GM21381 (cell line): ENCODE data around the gene SPAG7.
A peak's percentile ranks its signal among the peaks of the same experiment; 100 is the strongest.

ENCODE experiments used
- ATAC-seq: cut with Tn5 transposase; IDR thresholded peaks from one replicate; pipeline ENCODE4 v1.9.1; 2021; ENCODE audit warnings: mild to moderate bottlenecking, moderate library complexity; ENCODE audit not compliant: unreplicated experiment

Gene SPAG7

DNA sequence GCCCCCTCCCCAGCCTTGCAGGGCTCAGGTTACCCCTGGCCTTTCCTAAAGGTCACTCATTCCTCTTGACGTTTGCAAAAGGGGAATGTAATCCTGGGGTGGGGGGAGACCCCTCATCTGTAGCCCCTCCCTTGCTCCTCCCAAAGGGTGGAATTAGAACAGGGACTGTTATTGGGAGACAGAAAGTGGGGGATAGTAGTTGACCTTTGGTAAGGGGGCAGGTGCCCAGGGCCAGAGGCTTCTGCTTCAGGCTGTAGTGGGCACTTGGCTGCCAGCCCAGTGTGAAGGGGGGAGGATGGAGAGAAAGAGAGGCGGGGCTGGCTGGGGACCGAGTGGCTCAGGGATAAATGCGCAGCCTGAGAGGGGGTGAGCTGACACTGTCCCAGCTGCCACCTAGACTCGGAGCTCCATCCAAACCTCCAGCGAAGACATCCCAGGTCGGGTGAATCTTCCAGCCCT, 16.8 kb downstream of the SPAG7 start, which contains the start of gene ENO3:
ENO3 (plus strand) TSS at position 374 of the 459 bp plus-strand sequence. CDS start 711 bp downstream, outside the sequence.
- ATAC-seq, result no peak

DNA sequence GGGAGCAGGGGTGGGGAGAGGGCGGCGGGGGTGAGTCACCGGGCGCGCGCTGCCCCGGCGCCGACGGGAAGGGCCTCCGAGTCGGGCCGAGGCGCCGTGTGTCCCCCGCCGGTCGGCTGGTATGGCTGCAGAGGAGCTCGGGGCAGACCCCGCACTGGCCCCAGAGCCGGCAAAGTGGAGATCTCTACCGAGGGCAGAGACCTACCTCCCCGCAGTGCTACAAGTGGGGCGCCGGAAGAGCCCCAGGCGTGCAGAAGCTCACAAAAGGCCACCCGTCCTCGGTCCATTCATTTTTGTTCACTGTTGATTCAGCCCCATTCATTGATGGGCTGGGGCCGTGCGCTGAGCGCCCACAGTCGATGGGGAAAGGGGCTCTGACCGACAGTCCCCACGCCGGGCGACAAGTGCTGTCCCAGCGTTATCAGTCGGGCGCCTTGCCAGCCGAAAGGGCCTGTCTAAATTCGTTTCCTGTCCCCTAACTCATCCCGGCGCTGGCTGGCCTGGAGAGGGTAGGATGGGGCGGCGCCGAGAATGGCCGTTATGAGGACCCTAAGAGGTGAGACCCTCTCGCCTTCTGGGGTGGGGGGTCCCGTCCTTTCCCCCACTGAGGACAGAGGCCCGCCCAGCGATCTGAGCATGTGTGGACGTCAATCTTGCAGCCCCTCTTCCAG, 17.4 kb downstream of the SPAG7 start:
- no peak for ATAC-seq

DNA sequence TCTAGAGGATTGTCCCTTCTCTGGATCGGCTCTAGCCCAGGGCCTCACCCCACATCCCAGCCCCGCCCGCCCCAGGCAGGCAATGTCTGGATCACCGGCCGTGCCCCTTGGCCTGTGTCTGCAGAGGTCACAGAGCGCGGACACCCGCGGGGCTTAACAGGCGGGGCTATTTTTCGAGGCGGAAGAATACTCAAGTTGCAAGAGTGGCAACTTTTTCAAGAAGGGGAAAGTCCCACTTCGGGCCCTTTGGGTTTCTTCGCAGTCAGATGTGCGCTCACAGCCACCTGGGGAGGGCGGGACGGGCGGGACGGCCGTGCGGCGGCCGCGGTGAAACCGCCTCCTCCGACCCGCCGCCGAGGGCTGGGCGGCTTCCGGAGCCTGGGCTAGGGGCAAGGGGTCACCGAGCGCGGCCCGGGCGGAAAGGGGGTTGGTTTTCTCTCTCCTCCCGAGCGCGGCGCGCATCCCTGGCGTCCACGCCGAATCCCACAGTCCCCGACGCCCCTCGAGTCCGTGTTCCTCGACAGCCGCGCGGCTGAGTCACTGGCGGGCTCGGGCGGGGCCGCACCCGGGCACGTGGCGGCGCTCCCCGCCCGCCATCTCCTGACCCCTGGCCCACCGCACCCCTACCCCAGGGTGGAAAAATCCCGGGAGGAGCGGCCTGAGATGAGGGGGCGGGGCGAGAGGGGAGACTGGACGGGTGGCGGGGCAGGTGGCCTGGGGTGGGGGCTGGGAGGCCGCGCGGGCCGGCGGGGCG, 18.1 kb downstream of the SPAG7 start:
- ATAC-seq, result peak; percentile 28

DNA sequence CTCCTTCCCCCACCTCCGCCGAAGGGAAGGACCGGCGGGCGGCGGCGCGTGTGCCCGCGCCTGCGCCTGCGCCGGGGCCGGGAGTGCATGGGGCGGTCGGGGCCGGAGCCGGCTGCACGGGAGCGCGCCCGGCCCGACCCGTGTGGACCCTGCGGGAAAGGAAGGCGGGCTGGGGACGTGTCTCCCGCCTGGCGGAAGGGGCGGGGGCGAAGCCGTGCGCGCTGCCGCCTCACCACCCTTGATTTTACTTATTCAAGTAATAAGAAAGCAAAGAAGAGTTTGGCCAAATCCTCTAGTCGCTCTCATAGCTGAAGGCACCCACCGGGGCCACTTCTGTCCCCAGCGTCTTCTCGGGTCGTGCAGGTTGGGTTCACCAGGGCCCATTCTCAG, 18.7 kb downstream of the SPAG7 start:
- peak; percentile 36 for ATAC-seq

DNA sequence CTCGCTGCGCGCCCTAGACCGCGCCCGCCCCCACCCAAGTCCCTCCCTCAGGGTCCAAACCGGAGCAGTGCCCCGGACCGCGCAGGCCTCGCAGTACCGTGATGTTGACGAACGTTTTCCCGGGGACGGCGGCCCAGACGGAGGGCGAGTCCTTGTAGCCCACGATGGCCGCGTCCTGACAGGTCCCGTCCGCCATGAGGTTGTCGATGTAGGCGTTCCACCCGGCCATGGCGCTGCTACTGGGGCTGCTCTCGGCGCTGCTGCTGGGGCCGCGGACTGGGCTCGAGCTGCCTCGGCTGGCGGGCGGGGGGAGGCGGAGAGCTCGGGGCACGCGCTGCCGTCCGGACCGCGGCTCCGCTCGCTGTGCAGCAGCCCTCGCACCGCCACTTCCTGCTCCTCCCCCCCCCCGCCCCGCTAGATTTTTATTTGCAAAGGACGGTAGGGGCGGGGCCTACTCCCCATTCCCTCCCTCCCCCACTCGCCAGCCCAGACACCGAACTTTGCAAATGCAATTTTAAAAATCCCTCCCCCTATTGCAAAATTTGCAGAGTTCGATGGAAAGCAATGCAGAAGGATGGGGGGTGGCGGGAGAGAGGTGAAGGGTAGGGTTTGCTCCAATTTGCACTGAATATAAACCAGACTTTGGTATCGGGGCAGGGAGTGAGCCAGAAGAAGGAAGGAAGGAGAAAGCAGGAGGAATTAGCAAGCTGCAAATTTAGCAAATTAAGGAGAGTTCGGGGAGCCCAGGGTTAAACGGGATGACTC, 19.3 kb downstream of the SPAG7 start, which contains the start of gene PFN1:
PFN1 (minus strand) TSS at position 365 of the 765 bp plus-strand sequence; CDS start at position 229, 136 bp downstream.
- ATAC-seq, result peak; percentile 17

DNA sequence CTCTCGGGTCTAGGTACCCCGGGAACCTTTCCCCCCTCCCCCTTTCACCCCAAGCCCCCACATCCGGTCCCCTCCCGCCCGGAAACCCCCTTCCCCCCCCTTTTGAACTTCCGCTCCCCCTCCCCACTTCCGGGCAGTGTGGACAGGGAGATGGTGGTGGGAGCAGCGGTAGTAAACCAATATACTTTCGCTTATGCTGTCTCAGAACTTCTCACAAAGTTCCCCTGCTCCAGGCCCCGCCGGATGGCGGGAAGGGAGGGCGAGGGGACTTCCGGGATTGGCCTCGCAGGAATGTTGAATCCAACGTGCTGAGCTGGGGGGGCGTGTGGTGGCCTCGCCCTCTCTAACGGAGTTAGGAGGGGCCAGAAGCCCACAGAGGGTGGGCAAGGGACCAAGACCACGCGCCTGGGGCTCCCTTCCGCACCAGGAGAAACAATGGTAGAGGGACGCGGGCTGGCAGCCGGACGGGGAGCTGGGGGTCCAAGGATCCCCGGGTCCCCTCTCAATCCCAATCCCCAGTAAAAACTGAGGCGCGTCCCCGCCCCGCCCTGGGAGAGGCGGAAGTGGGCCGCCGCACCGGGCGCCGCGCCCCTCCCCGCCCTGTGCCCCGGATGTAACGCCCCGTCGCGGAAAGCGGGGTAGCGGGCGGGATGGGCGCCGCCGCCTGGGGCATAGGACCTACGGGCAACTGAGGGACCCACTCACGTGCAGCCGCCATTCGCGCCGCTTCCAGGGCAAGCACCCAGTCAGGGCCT, 20.0 kb downstream of the SPAG7 start:
- ATAC-seq, result peak; percentile 7

DNA sequence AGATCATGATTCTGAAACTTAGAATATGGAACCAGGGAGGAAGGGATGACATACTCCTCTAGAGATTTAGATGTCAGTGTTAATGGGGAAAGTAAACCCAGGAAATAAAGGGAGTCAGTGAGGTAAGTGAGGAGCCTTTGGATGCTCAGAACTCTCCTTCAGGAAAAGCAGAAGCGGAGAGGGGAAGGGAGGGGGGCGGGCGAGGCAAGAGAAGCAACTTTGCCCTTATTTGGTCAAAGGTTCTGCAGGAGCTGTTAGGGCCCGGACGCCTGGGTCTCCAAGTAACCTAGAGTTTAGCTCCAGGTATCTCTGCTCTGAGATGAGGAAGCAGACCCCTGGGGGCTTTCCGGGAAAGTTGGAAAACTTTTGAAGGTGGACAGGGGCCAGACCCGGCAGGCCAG, 20.6 kb downstream of the SPAG7 start:
- ATAC-seq, result no peak

DNA sequence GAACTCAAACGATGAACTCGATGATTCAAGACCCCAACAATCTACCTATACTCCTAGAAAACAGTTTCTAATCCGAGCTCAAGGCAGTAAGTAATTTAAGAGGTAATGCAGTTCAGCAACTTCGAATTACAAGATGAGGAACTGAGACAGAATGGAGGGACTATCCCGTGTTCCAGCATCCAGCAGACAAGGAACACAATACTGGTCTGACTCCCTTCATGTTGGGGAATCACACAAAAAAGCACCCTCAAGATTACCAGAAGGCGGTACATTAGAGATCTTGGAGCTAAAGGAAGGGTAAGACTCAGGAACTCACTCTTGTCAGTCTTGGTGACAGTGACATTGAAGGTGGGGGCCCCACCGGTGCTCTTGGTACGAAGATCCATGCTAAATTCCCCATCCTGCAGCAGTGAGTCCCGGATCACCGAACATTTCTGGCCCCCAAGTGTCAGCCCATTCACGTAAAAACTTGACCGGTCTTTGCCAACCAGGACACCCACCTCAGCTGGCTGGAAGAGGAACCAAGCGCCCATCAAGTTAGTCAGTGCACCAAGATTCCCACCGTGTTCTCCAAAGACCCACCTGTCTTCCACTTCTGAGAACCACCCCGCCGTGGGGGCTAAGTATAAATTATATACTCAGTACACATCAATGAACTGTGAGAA, 21.2 kb downstream of the SPAG7 start:
- ATAC-seq, result no peak

DNA sequence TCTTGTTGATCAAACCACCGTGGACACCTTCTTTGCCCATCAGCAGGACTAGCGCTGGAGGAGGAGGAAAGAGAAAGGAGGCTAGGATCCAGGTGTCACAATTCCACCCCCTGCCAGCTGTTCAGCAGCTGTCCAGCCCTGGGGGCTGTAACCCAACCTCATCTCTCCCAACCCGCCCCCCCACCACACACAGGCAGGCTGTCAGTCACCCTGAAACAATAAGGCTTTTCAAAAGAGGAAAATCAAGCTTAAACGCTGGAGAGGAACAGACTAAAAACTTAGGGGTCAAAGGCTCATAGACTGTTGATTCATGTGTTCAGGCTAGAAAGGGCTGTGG, 21.7 kb downstream of the SPAG7 start:
- no peak for ATAC-seq

DNA sequence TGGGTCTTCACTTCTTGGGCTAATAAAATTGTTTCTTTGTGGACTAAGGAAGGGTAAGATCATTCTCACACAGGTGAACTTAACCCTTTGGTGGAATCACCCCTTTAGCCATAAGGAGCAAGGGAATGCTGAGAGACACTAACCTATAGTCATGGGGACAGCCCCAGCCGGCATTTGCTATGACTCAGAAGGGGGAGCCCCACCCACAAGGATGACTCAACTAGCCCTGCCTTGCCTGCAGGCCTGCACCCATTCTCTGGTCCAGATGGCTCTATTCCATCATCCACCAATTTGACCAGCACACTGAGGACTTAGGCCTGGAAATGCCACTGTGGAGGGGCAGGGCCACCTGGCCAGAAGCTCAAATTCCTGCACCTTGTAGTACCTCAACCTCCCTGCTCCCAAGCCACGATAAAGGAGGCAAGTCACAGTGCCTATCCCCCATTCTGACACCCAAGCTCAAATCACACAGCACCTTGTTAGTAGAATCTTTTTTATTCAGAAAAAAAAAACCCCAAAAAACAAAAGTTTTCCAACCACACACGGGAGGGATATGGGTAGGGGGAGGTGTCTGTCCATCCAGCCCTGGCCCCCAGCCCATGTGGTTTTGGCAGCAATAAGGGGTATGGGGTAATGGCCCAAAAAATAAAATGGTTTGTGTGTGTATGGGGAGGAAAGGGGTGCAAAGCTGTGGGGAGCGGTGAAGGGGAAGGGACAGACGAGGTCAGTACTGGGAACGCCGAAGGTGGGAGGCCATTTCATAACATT, 22.3 kb downstream of the SPAG7 start:
- ATAC-seq, result no peak

DNA sequence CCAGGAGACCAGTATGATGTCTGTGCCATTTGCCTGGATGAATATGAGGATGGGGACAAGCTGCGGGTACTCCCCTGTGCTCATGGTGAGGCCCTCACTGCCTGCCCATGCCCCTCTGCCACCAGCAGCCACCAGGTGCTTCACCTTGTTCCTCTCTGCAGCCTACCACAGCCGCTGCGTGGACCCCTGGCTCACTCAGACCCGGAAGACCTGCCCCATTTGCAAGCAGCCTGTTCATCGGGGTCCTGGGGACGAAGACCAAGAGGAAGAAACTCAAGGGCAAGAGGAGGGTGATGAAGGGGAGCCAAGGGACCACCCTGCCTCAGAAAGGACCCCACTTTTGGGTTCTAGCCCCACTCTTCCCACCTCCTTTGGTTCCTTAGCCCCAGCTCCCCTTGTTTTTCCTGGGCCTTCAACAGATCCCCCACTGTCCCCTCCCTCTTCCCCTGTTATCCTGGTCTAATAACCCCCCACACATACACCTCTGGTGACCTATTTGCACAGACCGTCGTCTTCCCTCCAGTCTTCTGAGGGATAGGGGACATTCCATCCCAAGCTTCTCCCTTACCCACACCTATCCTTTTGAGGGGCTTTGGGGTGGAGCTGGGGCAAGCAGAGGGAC, 23.0 kb downstream of the SPAG7 start:
- no peak for ATAC-seq

DNA sequence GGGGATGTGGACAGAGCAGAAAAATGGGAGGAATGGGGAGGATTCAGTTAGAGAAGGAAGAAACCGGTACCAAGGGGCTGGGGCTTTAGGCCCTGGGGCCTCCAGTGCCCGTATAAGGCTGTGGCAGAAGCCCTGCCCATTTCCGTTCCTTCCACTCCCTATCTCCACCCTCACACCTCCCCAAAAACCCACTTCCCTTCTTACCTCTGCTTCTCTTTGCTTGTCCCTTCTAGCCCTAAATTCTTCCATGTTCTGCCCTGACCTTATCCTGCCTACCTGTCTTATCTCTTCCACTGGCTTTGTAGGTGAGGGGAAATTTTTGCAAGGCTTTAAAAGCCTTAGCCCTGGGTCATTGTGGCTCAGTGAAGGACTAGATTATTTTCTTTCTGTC, 23.5 kb downstream of the SPAG7 start:
- ATAC-seq, result no peak

DNA sequence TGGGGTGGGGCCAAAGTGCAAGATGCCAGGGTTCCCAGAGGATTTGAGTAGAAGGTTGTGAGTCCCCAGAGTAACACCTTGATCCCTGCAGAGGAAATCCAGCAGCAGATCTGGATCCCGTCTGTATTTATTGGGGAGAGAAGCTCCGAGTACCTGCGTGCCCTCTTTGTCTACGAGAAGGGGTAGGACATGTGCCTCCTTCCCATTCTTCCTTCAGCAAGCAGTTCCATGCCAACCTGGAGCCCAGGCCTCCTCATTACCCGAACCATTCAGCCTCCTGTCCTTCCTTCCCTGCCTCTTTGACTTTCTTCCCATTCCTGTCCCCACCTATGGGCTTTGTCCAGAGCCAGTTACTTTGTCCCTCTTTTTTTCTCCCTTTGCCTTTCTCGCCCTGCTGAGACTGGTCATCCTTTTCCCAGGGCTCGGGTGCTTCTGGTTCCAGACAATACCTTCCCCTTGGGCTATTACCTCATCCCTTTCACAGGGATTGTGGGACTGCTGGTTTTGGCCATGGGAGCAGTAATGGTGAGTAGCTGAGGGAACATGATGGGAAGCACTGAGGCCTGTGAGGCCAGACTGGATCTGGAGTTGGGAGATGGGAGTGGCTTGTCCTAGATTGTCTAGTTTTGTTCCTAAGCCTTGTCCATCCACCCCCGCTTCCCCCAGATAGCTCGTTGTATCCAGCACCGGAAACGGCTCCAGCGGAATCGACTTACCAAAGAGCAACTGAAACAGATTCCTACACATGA, 24.7 kb downstream of the SPAG7 start:
- ATAC-seq, result no peak

DNA sequence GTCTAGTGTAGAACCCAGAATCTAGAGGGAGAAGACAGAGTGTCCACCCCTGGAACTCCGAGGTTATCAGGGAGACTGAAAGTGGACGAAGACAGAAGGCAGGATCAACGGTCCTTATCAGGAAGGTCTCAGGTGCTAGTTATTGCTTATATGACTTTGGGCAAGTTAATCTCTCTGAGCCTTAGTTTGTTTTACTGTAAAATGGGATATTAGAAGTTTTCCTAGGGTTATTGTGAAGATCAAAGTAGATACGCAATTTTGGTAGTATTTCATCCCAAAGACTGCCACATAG, 26.4 kb downstream of the SPAG7 start:
- no peak for ATAC-seq

DNA sequence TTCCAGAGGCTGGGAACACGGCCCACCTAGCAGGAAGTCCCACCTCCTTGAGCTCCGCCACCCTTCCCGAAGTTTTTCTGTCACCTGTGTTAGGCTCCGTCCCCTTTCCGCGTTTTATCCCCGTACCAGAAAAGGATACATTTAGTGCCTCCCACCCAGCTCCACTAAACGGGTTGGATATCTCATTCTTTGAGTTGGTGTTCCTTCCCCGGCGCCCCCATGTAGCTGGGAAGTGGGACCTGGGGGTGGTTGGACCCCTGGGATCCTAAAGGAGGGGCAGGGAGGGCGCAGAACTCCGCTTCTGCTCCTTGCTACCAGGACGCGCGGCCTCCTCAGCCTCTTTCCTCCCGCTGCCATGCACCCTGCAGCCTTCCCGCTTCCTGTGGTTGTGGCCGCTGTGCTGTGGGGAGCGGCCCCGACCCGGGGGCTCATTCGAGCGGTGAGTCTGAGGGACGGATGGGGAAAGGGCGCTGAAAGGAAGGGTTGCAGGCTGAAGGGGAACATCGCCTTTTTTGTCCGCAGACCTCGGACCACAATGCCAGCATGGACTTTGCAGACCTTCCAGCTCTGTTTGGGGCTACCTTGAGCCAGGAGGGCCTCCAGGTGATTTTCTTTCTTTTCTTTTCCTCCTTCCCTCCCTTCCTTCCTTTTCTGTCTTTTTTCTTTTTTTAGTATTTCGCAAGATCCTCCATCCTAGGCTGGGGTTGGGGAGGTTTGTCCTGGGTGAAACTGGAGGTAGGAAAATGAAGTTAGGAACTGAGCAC, 26.9 kb downstream of the SPAG7 start:
- ATAC-seq, result no peak

DNA sequence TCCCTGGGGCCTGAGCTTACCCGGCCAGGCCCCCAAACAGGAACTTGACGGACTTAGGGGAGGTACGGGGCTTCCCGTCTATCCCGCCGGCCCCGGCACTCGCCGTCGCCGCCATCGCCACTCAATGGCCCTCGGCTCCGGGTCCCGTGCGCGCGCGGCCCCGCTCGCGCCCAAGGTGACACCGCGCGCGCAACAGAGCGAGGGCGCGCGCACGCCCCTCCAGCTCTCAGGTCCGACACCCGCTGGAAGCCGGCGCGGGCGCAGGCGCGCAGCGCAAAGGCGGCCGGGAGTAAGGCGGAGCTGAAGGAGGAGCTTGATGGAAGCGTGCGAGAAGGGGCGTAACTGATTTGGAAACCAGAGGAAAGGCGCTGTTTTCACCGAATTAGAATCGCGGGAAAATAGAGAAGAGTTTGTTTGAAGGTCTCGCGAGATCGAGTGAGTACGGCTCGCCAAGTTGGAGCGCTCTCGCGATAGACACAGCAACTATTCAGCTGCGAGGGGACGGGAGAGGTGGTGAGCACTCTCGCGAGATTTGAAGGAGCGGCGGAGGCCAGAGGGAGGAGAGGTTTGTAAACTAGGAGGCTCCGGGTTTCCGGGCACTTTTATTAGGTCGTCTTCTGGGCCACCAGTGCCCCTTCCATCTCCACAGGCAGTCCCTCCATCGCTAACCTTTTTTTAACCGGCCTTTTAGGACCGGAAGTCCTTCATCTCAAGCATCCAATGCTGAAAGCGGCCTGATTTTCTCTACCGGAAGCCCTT, 27.6 kb downstream of the SPAG7 start, which contains the start of the genes RNF167 and SLC25A11:
RNF167 (plus strand) TSS at position 473 of the 759 bp plus-strand sequence. CDS start 642 bp downstream, outside the sequence.
SLC25A11 (minus strand) TSS at position 251 of the 759 bp plus-strand sequence; CDS start at position 115, 136 bp downstream.
- ATAC-seq, result peak; percentile 71

DNA sequence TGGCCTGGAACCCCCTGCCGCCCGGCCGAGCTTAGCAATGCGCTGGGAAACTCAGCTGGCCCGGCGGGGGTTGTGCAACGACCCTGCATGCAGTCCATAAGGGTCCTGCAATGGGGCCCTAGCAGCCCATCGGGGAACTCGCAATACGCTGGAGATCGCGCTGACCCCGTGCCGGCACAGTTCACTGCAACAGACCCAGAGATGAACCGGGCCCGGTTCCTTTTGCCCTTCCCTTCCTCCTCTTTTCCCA, 28.1 kb downstream of the SPAG7 start:
- ATAC-seq, result peak; percentile 8
